ENCODE measurements around the gene GRAMD1A.
A peak's percentile ranks its signal among the peaks of the same experiment; 100 is the strongest.
"Not testable (repeated sequence)": the region's sequence is repeated elsewhere in the genome, so short reads cannot be mapped to it uniquely, and the experiment has no call there.

Gene GRAMD1A

GRCh38 chr19:34999498-35000337, at the start of gene GRAMD1A:
Gene GRAMD1A (plus strand): TSS chr19:35000323. CDS start chr19:35000479, 156 bp downstream.
- DNase-seq = peak; percentile 34

DNA sequence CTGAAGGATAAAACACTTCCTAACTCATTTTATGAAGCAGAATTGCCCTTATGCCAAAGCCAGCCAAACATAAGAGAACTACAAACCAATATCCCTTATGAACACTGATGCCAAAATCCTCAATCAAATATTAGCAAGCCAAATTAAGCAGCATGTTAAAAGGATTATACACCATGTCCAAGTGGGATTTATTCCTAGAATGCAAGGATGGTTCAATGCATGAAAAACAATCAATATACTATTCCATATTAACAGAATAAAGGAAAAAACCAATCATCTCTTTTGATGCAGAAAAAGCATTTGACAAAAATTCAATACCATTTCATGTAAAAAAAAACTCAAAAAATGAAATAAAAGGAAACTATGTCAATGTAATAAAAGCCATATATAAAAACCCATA, 47.0 kb upstream of the GRAMD1A start:
- DNase-seq = no peak

GRCh38 chr19:34957830-34958751, 42.0 kb upstream of the GRAMD1A start:
- no peak for DNase-seq

- DNase-seq = no peak
These were observed 41.1 kb upstream of the GRAMD1A start for GRCh38 chr19:34959021-34959420.

GRCh38 chr19:34960103-34960805, 39.9 kb upstream of the GRAMD1A start:
- no peak for DNase-seq

DNA sequence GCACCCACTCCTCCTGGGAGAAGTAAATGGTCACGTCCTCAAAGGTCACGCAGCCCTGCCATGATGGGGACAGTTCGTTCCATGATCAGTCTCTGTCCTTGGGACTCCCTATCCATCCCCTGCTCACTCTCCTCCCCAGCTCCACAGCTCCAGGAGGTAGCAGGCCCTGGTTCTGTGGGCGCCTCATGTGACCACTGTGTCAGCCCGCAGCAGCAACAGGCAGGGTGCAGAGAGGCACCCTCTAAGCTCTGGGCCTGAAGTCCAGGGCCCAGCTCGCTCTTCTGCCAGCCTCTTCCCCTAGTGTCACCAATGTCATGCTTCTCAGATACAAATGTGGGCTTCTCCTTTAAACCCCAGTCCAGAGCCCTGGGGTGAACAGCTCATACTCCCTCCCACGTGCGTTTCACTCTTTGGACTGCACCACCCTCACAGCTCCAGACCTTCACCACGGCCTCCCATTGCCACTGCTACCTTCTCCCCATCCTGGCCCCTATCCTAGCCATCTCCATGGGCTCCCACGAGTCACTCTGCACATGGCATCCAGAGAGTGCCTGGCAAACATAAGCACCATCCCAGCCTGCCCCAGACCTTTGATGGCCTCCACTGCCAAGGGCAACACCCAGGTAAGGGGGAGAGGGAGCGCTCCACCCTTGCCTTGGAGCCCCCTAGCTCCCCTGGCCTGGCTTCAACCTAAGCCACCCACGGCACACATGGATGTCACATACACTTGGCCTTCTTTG, 39.0 kb upstream of the GRAMD1A start:
- no peak for DNase-seq

DNA sequence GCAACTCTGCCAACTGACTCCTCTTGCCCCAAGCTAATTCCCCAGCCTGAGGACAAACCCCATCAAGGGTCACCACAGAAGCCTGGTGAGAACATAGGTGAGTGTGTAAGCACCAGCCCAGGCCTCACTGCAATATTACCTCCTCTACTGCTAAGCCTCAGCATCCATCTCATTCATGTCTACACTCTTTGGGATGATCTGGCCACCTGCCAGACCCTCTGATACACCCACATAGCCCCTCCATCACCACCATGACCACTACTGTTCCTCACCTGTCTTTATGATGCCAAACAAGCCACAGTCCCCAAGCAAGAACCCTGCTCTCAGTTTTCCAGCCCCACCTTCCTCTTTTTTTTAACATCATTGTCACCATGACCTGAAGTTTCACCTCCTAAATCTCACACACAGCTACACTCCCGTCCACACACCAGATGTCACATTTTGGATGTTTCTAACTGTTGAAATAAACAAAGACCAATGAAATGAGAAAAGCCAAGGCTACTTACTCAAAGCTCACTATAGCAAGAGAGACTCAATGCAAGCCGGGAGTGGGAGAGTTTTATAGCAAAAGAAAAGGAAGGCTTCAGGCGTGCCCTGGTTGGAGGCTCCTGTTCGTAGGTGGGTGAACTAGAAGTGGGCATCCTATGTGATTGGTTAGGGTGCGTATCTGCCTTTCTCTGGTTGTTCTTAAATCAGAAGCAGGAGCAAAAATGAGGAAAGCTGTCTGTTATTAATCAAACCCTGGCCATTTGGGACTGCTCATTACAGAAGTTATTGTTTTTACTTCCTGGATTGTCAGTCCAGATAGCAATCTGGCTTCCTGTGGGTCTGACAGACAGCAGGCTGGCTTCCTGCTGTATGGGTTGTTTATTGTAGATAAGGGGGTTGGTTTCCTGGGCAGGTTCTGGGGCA, 38.1 kb upstream of the GRAMD1A start:
- no peak for DNase-seq

GRCh38 chr19:34962687-34963572, 37.2 kb upstream of the GRAMD1A start:
- no peak for DNase-seq

GRCh38 chr19:34963573-34964406, 36.3 kb upstream of the GRAMD1A start, which contains the start of gene ZNF792:
Gene ZNF792 (minus strand): TSS chr19:34964229. CDS start chr19:34963662, 567 bp downstream.
- DNase-seq = no peak

- no peak for DNase-seq
These were observed 35.5 kb upstream of the GRAMD1A start for GRCh38 chr19:34964598-34964997.

- not testable (repeated sequence) for DNase-seq
These were observed 34.6 kb upstream of the GRAMD1A start for GRCh38 chr19:34965505-34965904.

GRCh38 chr19:34967551-34967950, 32.6 kb upstream of the GRAMD1A start:
- no peak for DNase-seq

- DNase-seq = no peak
These were observed 30.4 kb upstream of the GRAMD1A start for GRCh38 chr19:34969721-34970120.

GRCh38 chr19:34970185-34970780, 29.8 kb upstream of the GRAMD1A start:
- DNase-seq = not testable (repeated sequence)

- DNase-seq = no peak
These were observed 27.9 kb upstream of the GRAMD1A start for GRCh38 chr19:34972163-34972705.

DNA sequence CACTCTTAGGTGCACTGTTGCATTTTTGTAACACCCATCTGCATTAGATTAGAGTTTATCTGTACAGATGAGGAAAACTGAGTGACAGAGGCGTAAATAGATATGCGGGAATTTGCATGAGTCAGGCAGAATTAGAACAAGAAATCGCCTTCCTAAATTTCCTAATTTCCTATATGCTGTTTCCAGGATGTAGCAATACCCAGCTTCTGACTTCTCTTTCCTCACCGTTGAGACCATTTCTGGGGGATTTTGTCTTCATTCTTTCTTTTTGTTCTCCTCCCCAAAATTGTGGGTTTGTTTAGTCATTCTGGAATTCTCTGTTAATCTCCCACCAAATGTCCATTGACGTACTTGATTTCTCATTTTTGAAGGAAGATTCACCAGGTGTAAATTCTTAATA, 25.5 kb upstream of the GRAMD1A start:
- DNase-seq = no peak

- no peak for DNase-seq
These were observed 25.1 kb upstream of the GRAMD1A start for GRCh38 chr19:34975056-34975455.

GRCh38 chr19:34976611-34977010, 23.5 kb upstream of the GRAMD1A start:
- no peak for DNase-seq

Measured in NCI-H1694 (cell line).